RKO (cell line): ENCODE data around the gene GPR39.

Experiments
- DNase-seq: peaks from one replicate; pipeline ENCODE4 v3.0.0-alpha.2; 2016; ENCODE audit warnings: low spot score

Gene GPR39

DNA sequence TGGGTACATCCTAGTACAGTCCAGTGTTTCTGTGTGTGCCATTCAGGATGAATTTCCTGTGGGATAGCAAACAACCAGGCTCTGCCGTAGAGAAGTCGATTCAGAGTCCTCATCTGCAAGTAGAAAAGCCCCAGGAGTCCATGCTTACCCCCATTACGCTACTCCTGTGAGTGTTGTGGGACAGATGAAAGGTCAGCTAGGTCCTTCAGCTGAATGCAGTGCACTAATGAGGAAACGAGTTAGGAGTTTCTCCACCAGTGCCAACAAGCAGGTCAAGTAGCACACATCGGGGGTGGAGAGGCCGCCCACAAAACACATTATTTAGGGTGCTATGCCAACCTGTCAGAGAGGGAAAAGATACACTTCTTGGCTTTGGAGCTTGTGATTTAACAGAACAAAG is 2.5 kb upstream of the GPR39 start:
- no peak for DNase-seq

DNA sequence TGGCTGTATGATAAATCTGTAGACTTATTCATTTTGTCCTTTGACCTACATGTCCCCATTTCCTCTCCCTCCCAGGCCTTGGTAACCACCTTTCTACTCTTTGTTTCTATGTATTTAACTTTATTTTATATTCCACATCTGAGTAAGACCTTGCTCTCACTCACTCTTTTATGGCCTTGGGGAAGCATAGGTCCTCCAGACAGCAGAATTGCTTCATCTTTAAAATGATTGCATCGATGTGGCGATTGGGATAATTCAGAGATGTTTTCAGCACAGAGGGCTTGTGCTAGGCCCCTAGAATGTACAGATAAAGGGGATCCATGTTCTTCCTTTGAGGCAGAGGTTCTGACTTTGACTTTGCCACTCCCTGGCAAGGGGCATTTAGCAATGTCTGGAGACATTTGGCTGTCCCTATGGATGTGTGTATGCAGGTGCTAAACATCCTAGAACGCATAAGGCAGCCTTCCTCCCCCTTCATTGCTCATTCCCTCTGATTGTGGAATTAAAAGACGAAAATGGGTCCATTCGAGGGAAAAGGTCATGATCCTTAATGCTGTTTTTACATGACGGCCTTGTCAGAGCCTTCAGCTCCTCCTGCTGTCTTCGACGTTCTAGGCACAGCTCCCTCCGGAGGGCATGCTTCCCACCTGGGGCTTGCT is 1.2 kb upstream of the GPR39 start:
- DNase-seq, result no peak

DNA sequence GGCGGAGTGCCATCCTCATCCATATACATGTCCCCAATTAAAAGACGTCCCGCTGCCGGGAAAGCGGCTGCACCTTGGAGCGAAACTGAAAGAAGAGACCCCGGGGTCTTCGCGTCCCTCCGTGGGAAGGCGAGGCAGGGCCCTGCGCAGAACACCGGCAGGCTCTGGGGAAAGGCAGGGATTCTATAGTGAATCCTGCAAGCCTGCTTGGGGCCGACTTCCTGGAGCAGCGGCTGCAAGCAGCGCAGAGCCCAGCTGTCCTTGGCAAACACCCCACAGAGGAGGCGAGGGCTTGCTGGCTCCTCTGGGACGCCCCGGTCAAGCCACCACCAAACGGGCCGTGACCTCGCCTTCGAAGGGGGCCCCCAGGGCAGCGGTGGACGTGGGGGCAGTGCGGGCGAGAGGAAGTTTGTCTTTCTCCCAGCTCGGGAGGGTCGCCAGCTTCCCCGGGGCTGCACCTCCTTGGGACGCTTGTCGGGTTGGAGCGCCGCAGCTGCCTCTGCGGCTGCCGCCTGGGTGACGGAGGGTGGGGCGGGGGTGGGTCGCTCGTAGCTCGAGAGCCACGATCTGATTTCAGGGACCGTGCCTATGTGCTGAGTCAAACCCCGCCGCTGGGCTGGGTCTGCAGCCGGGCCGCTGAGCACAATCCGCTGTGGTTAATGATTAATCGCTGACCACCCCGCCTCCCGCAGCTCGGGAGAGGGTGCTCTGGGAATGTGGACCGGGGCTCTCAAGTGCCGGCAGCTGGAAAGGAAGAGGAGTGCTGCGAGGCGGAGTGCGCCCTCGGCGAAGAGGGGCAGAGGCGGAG is 486 bp upstream of the GPR39 start:
- peak; percentile 91 for DNase-seq

DNA sequence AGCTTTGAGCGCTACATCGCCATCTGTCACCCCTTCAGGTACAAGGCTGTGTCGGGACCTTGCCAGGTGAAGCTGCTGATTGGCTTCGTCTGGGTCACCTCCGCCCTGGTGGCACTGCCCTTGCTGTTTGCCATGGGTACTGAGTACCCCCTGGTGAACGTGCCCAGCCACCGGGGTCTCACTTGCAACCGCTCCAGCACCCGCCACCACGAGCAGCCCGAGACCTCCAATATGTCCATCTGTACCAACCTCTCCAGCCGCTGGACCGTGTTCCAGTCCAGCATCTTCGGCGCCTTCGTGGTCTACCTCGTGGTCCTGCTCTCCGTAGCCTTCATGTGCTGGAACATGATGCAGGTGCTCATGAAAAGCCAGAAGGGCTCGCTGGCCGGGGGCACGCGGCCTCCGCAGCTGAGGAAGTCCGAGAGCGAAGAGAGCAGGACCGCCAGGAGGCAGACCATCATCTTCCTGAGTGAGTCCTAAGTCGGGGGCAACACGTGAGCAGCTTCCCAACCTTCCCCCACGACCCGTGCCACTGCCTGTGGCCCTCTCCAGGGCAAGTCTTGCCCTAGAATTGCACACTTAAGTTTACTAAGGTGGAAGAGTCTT is 928 bp downstream of the GPR39 start:
- no peak for DNase-seq

DNA sequence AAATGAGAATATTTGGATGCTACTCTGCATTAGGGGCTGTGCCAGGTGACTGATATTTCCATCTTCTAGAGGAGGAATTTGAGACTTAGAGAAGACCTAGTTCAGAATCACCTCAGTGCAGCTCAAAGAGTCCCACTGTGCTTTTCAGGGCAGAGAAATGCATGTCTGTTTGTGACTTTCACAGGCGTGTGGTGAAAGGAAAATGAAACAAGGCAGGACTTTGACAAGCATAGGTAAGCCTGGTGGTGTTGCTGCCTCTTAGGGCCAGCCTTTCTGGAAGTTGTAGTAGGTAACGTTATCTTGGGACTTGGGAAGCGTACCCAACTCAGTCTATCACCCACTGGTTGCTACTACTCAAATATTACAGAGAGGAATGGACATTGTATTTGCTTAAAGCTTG is 2.6 kb downstream of the GPR39 start:
- no peak for DNase-seq

DNA sequence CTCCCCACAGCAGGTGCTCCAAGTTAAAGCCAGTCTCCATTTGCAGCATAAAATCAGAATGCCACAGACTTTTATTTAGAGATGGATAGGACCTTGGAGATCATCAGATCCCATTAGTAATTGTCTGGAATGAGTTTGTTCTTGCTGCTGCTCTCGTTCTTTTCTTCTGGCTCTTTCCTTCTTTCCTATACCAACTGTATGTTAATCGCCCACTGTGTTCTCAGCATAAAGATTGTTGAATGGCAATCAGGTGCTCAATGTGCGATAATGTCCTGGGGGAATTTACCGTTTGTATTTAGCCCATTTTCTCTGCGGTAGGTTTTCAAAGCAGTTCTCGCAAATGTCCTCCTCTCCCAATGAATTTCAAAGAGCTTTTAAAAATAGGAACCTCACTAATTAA is 3.3 kb downstream of the GPR39 start:
- DNase-seq, result no peak

DNA sequence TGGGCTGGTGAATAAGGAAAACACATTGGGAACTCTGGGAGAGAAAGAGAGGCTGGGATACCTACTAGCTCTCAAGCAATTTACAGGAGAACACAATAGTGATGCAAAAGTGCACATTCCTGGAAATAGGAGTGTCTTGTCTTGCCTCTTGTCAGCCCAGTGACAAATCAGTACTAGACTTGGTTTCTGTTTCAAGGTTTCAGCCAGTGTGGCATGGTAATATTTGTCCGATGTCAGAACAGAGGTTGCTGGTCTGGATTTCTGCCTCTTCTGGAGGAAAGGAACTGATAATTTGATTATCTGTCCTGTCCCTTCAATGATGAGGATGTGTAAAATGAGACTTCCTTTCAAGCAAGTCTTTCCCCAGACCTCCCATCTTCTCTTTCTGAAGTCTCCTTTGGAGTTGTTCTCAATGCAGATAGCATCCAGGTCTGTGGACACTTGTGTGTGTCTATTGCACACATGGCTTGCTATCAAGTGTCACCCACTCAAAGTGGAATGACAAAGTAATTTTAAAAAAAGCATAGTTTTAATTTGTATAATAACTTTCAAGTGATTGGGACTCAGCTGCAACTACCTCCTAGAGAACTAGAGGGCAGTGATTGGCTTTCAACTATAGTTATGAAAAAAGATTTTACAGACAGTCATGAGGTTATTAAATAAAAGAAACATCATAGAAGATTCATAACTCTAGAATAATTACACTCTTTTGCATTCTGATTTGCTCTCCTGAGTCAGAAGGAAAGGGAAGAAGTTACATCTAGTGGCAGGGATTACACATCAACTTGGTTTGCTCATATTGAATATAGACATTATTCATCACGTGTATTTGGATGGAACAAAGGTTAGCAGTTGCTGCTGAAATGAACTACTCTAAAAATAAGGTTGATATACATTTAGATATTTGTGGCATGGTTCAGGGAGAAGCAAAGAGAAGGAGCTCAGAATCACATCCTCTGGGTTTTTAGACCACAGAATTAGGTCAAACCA is 4.5 kb downstream of the GPR39 start:
- DNase-seq, result no peak

DNA sequence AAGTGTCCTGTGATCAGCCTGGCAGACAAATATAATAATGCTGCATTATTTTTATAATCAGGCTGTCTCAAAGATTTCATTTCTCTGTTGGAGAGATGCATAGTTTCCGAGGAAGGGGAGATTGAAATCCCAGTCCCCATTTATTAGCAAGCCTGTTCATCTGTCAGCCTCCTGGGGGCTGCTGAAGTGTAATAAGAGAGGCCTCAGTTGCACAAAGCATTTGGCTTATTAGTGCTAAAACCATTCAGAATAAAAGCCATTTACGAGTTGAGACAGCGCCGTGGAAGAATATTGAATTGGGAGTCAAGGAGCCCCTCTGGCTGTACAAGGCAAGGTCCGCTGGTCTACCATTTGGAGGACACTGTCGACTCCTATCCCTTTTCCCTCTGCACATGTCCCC is 6.1 kb downstream of the GPR39 start:
- DNase-seq, result no peak

DNA sequence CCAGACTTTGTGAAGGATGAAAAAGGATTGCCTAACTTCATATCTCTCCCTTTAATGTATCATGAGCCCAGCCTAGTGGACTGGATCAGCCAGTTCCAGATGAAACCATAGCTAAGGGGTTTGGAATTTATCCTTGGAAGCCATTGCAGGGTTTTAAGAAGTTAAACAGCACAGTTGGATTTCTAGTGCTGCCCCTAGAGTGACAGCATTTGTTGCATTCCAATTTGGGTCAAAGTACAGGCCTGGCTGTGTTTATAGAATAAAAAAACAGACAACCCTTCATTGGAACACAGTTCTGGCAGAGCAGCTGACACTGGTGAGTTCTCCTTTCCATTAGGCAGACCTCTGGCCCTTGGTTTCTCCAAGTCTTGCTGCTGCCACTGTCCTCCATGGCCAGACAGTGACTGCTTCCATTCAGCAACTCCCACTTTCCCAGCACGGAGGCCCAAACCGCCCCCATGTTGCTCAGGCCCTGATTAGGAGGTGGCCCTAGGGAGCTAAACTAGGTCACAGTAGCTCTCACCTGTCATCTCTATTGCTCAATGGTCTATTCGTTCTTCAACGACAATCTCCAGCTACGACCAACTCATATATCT is 8.0 kb downstream of the GPR39 start:
- no peak for DNase-seq

DNA sequence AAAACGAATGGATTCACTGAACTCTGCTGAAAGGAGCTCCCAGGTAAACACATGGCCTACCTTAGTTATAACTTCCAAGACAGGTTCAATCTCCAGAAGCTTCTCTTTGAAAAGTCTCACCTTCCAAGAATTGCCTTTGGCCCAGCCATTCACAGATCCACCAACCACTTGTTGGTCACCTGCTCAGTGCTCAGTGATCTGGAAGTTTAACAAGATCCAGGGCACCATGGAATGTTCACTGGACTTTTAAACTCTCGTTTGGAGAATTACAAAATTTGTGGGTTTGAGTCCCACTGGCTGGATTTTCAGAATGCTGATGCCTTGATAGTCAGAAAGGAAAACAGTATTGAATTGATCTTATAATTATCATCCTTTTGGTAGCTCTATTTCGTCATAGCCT is 9.4 kb downstream of the GPR39 start:
- no peak for DNase-seq

DNA sequence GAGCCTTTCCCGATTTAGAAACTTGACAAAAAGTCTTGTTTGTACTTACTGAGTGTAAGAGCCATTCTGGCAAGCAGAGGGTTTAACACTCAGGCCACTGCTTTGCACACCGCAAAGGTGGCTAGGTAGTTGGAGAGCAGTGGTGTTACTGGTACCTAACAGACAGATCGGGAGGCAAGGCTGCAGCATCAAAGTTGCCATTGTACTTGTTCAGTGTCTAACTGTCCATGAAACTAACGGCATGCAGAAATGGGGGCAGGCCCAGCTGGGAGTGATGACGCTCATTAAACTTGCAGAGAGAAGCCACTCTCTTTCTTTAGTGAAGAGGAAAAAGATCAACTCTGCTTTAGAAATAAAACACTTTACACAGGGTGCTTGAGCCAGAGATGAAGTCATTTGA is 10.1 kb downstream of the GPR39 start:
- no peak for DNase-seq

DNA sequence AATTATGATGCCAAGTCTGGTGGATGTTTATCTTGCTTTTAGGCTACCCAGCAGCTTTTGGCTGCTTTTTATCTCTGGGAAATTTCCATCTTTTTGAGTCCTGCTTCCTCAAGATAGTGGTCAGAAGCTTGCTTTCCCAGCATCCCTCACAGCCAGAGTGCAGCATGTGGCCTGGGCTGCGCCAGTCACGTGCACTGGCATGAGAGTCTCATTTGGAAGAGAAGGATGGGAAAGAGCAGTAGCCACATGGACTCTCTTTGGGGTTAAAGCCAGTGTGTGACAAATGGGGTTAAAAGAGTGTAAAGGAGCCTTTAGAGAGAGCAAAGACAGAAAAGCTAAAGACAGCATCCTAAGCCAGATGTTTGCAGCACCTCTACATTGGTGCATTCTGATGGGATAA is 12.7 kb downstream of the GPR39 start:
- no peak for DNase-seq

DNA sequence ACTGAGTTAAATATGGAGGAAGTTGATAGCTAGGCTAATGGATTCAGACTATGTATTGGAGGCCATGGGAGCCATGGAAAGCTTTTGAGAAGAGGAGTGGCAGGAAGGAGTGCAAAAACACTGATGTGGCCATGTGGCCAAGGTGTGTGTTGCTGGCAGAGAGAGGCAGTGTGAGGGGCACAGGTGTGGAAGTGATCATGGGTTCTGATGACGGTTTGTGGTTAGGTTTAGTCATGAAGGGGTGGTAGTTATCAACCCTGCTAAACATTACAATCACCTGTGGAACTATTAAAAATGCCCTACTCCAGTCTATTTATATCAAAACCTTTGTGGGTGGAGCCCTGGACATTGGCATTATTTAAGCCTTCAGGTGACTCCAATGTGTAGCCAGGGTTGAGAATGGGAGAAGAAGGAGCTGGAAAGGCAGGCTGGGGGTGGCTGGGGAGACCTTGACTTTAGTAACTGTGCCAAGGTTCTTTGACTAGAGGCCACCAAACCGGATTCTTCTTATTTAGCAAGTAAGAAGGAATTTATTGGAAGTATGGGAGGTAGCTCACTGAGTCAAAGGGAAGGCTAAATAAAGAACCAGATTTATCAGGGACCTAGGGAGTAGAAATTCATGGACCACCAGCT is 13.5 kb downstream of the GPR39 start:
- no peak for DNase-seq

DNA sequence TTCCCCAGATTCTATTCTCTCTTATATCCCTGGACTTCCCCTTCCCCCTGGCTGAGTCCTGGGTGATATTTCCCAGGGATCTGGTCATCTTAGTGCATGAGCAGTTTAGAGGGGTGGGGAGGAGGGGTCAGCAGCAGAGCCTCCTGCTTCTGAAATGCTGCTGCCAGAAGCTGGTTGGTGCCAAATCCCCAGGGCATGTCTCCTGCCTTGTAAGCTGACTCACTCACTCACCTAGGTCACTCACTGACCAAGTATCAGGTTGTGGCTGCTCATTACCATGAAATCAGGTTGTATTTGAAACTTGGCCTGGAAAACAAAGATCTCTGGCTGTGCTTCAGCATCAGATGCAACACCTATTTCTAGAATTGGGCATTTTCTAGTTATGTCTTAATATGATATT is 14.3 kb downstream of the GPR39 start:
- DNase-seq, result no peak

DNA sequence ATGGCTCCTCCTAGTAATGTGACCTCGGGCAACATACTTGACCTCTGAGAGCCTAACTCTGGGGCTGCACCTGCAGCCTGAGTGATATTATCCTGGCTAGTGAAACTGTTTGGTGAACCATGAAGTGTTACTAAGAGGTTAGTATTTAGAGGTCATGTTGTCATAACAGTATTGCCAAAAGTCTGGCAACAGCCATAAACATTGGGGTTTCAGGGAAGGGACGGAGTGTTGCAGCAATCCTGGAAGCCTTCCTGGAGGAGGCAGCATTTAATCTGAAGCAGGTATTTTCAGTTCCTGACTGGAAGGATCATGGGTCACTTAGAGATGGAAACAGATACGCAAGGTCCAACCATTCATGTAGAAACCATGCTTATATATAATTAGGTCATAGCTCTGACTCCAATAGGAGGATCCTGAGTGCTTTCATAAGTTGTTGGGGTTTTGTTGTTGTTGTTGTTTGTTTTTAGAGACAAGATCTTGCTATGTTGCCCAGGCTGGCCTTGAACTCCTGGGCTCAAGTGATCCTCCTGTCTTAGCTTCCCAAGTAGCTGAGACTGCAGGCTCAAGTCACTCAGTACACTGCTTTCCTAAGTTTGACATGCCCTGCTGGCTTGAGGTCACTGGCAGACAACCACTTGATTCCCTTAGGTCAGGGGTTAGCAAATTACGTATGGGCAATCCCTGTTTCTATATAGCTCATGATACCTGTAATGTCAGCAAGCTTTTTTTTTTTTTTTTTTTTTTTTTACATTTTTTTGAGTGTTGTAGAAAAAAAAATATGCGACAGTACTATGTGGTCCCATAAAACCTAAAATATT is 21.5 kb downstream of the GPR39 start:
- DNase-seq, result no peak

DNA sequence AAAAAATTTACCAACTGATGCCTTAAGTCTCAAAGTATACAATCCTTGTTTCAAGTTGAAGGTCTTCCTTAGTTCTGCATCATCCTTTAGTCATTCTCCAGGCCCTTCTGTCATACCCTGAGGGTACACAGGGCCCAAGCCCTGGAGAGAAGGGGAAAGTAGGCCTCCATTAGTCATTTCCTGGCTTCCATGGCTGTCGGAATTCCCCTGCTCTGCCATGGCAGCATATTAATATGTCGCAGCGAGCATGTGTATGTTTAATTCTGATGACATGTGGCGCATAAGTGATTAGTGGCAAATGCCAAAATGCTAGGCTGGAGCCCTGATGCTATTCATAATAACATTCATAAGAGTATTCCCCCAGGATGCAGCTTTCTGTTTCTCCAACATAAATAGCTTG is 22.1 kb downstream of the GPR39 start:
- DNase-seq, result peak; percentile 69

DNA sequence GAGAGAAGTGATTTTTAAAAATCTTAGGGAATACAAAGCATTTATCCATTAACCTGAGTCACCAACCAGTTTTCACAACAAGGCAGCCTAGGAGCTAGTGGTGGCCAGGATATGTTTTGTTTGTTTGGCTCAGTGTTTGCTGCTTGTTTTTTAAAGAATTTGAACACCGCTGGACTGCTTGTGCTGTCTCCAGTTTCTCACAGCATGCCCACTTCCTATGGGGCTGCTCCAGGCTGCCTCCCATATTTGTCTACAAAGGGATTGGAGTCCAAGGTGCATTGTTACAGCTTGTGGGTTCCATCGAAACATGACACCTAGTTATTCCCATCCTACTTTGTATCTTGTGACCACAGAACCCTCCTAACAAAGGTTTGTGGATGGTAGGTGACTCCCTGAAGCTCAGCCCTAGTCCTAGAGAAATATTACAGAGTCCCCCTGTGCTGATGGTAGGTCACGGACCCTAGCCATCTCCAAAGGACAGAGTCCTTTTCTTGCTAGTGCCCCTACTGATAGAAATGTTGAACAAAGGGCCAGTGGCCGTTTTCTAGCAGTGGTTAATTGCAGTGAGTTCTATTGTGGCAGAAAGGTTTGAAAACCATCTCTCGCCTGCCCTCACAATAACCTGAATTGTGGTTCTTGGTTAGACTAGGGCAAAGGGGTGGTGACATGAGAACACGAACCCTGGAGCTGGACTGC is 23.2 kb downstream of the GPR39 start:
- DNase-seq, result no peak

DNA sequence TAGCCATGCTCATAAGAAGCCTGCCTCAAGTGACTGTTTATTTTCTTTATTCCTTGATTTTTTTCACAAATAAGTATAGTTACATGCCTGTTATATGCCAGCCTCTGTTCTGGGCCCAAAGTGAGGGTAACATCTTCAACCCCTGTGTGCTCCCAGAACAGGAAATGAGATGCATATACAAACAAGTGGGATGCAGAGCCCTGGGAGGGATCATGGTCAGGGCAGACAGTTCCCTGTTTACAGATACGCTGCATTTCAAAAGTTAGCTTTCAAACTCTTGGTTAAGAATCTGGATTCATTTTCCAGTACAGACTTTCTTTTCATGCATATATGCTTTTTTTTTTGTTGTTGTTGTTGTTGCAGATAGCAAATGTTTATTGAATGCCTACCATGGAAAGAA is 24.4 kb downstream of the GPR39 start:
- DNase-seq, result no peak

DNA sequence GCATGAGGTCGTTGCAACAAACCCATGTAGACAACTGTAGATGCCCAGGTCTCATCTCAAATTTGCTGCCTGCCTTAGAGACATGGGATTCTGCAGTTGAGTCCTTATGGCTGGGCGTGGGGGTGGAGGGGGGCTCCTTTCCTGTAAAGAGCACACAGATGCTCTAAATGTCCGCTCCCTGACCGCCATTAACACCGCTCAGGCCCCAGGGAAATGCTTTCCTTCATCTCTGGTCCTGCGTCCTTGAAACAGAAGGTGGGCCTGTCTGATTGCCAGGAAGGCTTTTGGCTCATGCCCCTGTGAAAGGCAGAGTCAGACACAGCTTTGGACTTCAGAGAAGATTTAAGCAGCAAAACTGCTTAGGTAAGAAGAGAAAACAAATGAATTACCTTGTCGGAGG is 25.7 kb downstream of the GPR39 start:
- DNase-seq, result no peak

DNA sequence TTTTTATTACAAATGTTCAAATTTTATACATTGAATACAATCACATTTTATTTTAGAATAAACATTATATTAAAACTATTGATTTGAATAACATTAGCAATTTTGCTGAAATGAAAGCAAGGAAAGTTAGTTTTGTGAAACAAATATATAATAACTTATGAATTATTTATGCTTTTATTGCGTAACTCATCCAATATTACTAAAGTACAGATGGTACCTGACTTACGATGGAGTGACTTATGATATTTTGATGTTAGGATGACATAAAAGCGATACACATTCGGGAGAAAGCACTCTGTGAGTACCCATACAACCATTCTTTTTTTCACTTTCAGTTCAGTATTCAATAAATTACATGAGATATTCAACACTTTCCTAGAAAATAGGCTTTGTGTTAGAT is 26.5 kb downstream of the GPR39 start:
- no peak for DNase-seq
